HG02840 (cell line): ENCODE results near the gene UGT2B17.

Source experiments
- ATAC-seq: cut with Tn5 transposase; IDR thresholded peaks from one replicate; pipeline ENCODE4 v1.9.1; 2021; ENCODE audit warnings: mild to moderate bottlenecking, moderate library complexity, moderate number of reproducible peaks; ENCODE audit not compliant: unreplicated experiment, low FRiP score

Gene UGT2B17

GRCh38 chr4:68490826-68491457 lies 85.2 kb downstream of the UGT2B17 start:
- ATAC-seq: no peak

- no peak for ATAC-seq
Measured at GRCh38 chr4:68489338-68489737, 86.8 kb downstream of the UGT2B17 start.
